Stimulated activated CD8-positive, alpha-beta memory T cell treated with anti-CD3 and anti-CD28 coated beads, Interleukin-12 subunit alpha, Interleukin-12 subunit beta, amount 100 ng/mL, for 24 hours (primary cell): Measurements from ENCODE around the gene CIT.
"Not testable (repeated sequence)": the region's sequence is repeated elsewhere in the genome, so short reads cannot be mapped to it uniquely, and the experiment has no call there.

ENCODE experiments used
- DNase-seq: peaks from one replicate; pipeline ENCODE4 v3.0.0-alpha.2; 2020; ENCODE audit errors: extremely low read depth

Gene CIT

GRCh38 chr12:119676022-119676421 is 201.1 kb downstream of the CIT start:
- no peak for DNase-seq

- DNase-seq: no peak
Measured at GRCh38 chr12:119674560-119674959, 202.6 kb downstream of the CIT start.

- no peak for DNase-seq
Measured at GRCh38 chr12:119673634-119674033, 203.5 kb downstream of the CIT start.

GRCh38 chr12:119672194-119672593 is 204.9 kb downstream of the CIT start:
- no peak for DNase-seq

GRCh38 chr12:119671070-119671469 is 206.1 kb downstream of the CIT start:
- no peak for DNase-seq

- DNase-seq: no peak
Measured at GRCh38 chr12:119669744-119670472, 207.2 kb downstream of the CIT start.

- DNase-seq: no peak
Measured at GRCh38 chr12:119668324-119668841, 208.7 kb downstream of the CIT start.

GRCh38 chr12:119667577-119668323 is 209.4 kb downstream of the CIT start, which contains the start of gene PRKAB1:
Gene PRKAB1 (plus strand): TSS chr12:119668133. CDS start chr12:119668245, 112 bp downstream.
- DNase-seq: peak; percentile 89

- no peak for DNase-seq
Measured at GRCh38 chr12:119666900-119667576, 210.1 kb downstream of the CIT start.

- no peak for DNase-seq
Measured at GRCh38 chr12:119666226-119666795, 210.8 kb downstream of the CIT start.

- no peak for DNase-seq
Measured at GRCh38 chr12:119665164-119665929, 211.8 kb downstream of the CIT start.

GRCh38 chr12:119664642-119665041 is 212.5 kb downstream of the CIT start:
- no peak for DNase-seq

- DNase-seq: no peak
Measured at GRCh38 chr12:119661882-119662281, 215.2 kb downstream of the CIT start.

- DNase-seq: no peak
Measured at GRCh38 chr12:119660076-119660475, 217.0 kb downstream of the CIT start.

- no peak for DNase-seq
Measured at GRCh38 chr12:119659289-119659897, 217.7 kb downstream of the CIT start.

- not testable (repeated sequence) for DNase-seq
Measured at GRCh38 chr12:119658166-119658565, 219.0 kb downstream of the CIT start.

GRCh38 chr12:119657001-119657400 is 220.1 kb downstream of the CIT start:
- DNase-seq: not testable (repeated sequence)

GRCh38 chr12:119652665-119653064 is 224.5 kb downstream of the CIT start:
- no peak for DNase-seq

GRCh38 chr12:119649202-119649808 is 227.8 kb downstream of the CIT start:
- DNase-seq: no peak

GRCh38 chr12:119645535-119646059 is 231.5 kb downstream of the CIT start:
- no peak for DNase-seq
